ENCODE data around the gene TPD52L1.
"Not testable (repeated sequence)": the region's sequence is repeated elsewhere in the genome, so short reads cannot be mapped to it uniquely, and the experiment has no call there.

The TPD52L1 gene

DNA sequence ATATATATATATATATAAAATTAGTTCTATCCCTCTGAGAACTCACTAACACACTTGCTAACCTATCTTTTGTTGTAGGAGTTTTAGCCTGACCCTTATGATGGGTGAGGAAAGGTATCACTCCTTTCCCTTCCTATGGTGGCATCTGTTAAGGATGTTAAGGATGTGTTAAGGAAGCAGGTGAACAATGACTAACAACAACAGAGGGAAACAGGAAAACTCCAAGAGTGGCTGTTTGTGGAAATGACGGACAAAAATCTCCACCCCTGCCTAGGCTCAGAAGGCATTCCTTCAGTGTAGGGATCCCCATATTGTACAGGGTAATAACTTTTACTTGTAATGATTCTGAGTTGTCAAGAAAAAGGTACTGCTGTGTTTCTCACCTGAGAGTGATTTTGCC is 8.8 kb upstream of the TPD52L1 start:
- DNase-seq: no peak

DNA sequence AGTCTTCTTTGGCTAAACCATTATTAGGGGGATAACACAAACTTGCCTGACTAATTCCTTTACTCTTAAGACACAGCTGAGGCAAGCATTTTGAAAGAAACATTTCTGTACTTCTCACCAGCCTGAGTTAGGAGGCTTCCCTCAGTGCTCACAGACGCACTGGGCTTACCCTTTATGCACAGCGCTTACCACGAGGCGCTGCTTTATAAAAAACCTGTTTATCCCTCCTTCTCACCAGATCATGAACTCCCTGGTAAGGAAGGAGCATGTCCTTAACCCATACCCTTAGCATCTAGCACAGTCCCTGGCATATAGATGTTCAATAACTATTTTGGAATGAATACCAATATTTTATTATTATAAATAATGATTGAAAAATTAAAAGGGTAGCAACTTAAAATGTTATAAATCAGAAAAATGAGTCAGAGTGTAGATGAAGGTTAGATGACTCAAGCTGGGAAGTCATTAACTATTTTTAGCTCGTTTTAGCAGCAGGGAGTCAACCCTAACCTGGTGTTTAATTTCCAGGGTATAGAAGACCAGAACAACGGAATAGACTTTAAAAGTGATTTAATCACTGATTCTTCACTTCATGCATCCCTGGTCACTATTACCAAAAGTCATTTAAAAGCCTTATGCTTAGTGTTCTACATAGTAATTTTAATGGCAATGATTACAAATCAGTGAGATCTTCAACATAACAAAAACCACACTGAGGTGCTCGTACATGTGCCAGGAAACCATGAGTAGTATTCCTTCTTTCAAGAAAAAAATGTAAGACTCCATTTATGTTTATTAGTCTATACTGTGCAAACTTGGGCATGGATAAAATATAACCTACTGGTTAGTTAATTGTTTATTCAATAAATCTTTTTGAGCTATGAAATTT is 4.1 kb upstream of the TPD52L1 start:
- no peak for DNase-seq

DNA sequence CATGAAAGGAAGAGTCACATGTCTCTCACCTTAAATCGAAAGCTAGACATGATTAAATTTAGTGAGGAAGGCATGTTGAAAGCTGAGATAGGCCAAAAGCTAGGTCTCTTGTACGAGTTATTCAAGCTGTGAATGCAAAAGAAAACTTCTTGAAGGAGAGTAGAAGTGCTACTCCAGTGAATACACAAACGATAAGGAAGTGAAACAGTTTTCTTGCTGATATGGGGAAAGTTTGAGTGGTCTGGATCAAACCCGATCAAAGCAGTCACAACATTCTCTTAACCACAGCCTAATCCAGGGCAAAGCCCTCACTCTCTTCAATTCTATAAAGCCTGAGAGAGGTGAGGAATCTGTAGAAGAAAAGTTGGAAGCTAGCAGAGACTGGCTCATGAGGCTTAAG is 1.9 kb upstream of the TPD52L1 start:
- no peak for DNase-seq

DNA sequence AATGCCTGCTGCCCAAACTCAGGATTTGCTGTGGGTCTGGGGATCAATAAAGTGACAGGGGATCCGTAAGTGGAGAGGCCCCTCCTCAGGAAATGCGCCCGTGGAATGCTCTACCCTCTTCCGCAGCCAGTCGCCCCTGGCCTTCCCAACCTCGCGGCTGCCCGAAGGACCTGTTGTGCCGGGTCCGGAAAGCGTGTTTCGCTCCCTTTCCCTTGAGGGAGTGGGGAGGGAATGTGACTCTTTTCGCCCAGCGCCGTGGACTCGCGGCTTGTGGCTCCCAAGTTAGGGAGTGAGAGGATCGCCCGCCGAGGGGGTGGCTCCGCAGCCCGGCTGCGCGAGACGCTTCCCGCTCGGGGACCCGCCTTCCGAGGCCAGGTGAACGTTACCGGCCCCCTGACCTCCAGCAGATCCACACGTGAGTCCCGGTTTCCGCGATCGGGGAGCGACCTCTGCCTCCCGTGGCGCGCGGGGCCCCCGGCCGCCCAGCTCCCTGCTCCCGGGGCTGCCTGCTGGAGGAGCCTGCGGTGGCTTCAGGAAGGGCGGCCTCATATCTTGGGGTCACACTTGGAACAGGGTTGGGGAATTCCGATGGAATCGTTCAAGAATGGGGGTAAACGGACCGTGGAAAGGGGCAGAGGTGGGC is 666 bp downstream of the TPD52L1 start:
- no peak for DNase-seq

DNA sequence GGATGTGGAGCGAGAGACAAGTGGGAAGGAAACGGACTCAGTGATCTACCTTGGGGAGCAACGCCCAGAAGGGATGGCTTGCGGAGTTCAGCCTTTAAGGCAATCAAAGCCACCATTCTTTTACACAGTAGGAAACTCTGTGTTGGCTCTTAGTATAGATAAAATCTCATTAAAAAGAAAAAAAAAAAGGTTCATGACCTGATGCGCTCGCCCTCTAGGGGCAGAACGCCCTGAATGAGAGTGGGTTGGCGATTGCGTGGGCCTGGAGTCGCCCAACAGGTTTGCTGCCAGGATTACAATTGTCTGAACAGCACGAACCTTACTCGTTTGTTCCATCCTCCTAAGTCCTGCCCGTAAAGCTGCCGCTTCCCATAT is 1.2 kb downstream of the TPD52L1 start:
- DNase-seq: no peak

DNA sequence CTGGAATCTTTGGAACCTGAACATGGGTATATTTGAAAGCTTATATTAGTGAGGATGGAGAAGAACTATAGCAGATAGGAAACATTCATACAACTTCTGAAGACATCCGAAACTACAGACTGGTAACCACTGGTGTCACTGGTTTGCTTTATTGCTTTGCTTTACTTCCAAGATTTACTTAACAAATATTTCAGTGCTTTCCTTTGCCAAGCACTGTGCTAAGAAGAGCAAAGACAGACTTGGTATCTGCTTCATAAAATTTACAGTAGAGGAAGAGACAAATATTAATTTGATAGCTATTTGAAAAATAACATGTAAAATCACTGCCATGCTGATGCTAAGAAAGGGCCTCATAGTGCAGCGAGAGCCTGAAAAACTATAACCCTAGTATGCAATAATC is 1.8 kb downstream of the TPD52L1 start:
- no peak for DNase-seq

DNA sequence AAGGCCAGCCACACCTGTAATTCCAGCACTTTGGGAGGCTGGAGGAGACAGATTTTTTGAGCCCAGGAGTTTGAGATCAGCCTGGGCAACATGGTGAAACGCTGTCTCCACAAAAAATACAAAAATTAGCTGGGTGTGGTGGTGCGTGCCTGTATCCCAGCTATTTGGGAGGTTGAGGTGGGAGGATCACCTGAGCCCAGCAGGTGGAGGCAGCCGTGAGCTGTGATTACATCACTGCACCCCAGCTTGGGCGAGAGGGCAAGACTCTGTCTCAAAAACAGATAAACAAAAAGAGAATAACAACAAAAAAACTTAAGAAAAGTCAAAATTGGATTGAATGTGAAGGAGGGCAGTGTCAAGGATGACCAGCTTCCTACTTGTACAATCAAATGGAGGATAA is 2.9 kb downstream of the TPD52L1 start:
- no peak for DNase-seq

DNA sequence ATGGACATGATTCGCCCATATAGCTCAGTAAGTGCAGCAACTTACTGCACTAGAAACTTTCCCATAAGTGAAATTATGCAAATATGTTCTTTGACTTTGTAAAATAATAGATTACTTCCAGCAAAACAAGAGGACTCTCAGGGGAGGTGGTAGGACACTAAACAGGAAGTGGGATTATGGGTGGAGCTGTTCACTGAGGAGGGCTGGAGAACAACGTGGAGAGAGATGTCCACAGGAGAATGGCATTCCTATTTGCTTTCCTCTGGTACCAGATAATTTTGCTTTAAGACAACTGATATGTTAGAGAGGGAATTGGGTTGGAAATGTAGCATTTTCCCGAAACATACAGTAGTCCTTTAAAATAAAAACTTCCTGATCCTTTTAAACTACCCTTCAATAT is 3.7 kb downstream of the TPD52L1 start:
- no peak for DNase-seq

DNA sequence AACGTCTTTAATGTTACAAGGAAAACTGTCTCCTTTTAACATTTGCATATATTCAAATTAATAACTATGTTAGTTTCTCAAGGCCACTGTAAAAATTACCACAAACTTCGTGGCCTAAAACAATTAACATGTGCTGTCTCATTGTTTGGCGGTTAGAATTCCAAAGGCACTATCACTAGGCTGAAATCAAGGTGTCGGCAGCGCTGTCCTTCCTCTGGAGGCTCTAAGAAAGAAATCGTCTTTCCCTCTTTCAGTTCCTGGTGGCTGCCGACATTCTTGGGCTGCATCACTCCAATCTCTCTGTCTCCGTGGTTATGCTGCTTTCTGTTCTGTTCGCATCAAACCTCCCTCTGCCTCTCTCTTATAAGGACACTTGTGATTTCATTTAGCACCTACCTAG is 4.2 kb downstream of the TPD52L1 start:
- no peak for DNase-seq

DNA sequence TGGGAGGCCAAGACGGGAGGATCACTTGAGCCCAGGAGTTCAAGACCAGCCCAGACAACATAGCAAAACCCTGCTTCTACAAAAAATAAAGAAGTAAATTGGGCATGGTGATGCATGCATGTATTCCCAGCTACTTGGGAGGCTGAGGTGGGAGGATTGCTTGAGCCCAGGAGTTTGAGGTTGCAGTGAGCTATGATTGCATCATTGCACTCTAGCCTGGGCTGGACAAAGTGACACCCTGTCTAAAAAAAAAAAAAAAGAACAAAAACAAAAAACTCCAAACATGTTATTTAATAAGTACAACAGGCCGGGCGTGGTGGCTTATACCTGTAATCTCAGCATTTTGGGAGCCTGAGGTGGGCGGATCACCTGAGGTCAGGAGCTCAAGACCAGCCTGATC is 9.8 kb downstream of the TPD52L1 start:
- DNase-seq: not testable (repeated sequence)

DNA sequence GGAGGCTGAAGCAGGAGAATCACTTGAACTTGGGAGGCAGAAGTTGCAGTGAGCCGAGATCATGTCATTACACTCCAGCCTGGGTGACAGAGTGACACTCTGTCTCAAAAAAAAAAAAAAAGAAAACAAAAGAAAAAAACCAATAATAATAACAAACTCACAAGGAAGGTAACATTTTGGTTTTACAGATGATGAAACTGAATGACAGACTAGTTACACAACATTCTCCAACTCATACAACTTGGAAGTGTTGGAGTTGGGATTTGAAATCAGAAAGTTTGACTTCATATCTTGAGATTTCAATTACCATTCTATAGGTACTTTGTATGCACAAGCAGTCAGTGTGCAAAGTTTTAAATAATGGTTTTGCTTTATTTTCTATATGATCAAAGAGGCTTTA is 10.2 kb downstream of the TPD52L1 start:
- no peak for DNase-seq

DNA sequence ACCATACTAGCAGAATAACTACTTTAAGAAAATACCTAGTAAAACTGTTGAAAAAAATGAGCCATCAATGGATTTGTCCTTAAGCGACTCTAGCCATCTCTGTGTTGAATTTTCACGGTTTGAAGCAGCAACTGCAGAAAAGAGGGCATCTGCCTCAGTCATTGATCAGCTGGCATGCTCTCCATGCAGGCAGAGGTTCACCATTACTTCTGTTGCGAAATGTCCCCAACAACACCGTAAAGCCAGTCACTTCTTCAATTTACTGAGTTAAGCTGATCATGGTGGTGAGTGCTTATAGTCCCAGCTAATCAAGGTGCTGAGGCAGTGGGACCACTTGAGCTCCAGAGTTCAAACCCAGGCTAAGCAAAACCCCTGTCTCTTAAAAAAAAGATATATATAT is 11.1 kb downstream of the TPD52L1 start:
- no peak for DNase-seq

DNA sequence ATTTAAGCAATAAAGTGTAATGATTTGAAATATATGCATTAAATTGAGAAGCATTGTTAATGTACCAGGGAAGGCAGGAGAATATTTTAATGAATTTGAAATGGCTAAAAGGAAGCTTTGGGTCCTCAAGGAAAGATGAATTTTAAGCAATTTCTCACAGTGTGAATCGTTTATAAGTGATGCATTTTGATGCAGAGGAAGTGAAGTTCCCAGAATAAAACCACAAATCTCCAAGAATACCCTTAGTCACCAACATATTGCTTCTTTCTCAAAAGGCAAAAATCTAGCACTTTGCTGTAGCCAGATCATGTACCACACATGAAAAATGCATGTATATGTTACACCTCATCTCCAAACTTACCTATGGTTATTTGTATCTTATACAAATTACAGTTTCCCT is 11.7 kb downstream of the TPD52L1 start:
- no peak for DNase-seq

DNA sequence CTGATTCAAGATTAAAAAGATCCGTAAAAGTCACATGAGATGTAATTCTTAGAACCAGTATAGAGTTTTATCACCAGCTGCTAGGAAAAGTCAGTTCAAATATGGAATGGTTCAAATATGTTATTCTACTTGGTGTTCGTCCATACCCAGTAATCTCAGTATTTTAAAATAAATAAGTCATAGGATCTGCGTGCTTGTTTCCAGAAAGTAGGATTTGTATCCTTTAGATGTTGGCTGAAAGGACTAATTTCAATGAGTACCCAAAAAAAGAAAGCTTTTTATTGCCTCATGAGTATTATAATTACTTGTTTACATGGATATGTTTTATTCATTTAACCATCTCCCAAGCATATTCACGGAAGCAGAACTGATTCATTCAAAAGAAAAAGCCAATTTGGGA is 12.2 kb downstream of the TPD52L1 start:
- DNase-seq: no peak

DNA sequence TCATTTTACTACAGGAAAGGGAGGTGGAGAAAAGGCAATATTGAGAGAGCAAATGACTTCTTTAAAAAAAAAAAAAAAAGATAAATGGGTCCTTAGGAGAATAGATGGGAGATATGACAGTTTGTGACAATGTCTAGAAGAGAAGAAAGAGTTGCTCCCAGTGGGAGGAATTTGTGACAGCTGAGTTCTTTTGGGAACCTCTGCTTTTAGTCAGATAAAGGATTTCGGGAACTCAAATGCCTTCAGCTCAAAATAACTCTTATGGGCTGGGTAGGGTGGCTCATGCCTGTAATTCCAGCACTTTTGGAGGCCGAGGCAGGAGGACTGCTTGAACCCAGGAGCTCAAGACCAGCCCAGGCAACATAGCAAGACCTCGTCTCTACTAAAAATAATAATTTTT is 13.1 kb downstream of the TPD52L1 start:
- DNase-seq: no peak

DNA sequence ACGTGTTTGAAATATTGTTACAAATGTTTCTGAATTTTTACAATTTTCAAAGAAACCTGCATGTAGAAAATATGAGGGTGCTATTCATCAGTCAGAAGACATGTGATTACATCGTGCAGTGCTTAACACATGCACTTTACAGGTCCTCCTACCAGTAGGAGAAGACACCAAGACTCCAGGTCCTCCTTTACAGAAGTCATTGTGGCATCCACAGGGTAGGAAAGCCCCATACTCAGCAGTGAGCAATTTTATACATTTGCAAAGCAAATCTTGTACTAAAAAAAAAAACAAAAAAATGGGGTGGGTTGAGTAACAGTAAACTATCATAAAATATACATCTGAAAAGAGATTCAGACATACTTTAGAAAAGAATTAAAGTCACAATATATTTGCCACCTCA is 14.0 kb downstream of the TPD52L1 start:
- no peak for DNase-seq

DNA sequence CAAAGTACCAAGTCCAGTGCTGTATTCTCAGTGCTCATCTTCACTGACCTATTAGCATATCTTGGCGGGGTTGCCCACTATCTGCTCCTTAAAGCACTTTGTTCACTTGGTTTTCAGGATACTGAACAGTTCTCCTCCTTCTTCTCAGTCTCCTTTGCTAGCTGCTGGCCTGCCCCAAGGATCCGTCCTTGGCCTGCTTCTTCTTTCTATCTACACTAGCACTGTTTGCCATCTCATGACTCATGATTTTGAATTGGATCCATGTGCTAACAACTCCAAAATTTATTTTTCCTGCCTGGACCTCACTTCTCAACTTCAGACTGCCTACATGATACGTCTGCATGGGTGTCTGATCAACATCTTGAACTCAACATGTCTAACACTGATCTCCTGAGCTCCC is 15.5 kb downstream of the TPD52L1 start:
- no peak for DNase-seq

DNA sequence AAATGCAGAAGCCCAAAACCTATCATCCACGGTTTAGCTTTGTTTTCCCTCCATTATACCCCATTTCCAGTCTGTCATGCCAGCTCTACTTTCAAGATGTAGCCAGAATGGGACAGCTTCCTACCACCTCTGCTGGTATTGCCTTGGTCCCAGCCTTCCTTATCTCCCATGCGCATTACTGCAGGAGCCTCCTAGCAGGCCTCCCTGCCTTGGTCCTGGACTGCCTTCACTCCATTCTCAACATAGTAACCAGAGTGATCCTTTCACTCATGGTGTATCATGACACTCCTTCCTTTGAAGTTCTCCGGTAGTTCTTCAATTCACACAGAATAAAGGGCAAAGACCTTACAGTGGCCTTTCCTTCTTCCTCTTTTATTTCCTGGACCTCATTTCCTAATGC is 15.9 kb downstream of the TPD52L1 start:
- no peak for DNase-seq

DNA sequence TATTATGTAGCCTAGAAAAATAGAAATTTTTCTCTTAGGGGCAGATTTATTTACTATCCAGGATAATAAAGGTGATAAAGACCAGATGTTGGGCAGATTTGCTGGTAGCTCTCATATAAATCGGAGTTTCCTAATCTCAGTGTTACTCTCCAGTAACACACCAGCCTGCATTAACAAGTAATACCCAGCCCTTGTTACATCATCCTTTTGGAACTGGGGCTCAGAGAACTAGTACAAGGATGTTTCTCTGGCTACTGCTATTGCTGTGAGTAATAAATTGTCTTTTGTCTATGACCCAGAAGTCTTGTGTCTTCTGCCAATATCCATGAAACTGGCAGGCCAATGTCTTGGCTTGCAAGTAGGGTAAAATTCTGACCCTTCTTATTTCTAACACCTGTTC is 16.8 kb downstream of the TPD52L1 start:
- no peak for DNase-seq

DNA sequence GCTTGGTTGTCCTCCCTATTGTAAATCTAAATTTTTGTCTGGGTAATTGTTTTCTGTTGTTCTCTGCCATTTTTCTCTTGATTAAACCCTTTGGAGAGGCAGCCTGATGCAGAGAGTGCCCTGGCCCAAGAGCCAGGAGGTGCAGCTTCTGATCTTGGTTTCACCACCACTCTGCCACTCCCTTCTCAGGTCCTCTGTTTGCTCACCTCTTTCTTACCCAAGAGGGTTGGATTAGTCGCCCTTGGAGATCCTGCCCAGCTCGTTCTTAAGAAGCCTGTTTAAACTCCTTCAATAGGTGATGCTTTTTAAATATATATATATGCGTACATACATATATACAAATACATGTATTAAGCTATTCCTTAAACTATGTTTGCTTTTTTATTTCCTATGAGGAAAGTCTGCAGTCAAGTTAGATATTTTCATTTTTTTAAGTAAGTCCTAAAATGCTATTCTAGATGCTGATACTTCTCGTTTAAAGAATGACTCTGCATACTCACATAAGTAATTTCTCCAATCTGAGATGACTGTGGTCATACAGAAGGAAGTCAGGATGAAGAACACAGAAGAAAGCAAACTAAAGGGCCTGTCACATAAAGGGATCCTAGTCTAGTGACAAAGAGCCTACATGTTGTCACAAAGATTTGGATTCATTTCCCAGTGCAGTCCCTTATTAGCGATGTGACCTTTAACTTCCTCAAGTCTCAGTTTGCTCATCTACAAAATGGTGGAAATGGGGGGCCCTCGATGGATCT is 19.9 kb downstream of the TPD52L1 start:
- no peak for DNase-seq

DNA sequence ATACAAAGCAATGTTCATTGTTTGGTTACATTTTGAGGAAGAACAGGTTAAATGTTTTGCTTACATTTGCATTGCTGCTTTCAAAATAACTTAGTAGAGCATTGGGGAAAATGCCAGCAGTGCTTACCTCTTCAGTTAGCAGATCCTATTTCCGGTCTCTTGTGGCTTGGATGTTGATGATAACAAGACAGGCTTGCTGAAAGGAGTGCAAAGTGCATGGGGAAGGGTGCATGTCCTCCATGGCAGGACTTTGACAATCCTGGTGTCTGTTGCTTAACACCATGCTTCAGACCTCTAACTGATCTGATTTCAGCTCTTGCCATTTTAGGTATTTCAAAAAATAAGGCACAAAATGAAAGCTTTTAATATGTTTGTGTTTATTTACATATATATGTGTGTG is 21.1 kb downstream of the TPD52L1 start:
- DNase-seq: no peak

DNA sequence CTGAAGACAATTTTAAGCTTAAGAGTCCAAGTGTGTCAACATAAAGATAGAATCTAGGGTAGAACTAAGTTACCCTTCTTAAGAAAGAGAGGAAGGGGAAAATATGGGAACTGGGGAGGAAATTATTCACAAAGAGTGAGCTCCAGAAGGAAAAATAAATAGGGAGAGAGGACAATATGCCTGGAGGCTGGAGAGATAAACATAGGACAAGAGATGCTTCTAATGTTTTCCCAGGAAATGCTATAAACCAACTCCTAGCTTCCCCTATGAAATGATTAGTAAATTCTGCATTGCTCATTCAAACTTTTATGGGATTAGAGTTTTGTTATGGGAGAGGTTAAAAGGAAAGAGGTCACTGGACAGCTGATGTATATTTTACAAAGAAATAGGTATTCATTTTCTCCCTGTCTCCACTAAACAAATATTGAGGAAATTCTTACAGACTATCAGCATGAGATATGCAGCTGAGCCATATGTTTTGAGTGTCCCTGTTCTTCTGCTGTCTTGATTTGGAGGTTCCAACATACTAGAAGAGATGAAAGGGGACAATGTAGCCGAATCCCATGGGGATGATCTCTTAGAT is 22.0 kb downstream of the TPD52L1 start:
- DNase-seq: no peak

DNA sequence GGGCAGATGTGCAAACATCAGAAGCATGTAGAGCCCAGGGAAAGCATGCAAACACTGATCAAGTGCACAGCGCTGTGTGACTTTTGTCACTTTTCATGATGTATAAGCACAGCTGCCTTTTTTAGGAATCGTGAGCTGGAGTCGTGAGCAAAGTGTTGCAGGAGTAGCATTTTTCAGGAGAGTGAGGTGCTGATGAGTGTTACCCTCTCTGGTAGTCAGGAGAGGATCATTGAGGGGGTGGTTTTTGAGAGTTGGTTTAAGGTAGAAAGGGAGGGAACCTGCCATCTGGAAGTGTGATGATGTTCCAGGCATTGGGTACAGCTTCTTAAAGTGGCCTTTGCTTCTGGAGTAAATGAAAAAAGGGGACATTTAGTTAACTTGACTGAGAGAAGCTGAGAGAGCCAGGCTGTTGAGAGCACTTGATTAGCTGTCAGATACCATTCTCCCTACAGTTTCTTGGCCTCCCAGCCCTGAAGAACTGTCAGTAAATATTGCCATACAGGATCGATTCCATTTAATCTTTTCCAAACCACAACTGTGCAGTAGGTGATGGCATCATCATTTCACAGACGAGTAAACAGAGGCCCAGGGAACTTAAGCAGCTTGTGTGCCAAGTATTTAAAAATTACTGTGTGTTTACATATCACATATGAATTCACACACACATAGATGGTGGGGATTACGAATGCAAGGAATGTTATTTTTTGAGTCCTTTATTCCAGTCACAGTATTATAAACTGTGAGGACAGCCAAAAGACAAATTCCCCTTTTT is 28.9 kb downstream of the TPD52L1 start:
- DNase-seq: no peak
